Measurements from ENCODE around the gene RRP1B. TPM values are rescaled to one million over a fixed set of nuclear protein-coding genes. Genes with fewer than 3 reads are reported as not detected.

Gene RRP1B
- total and polyA plus RNA-seq, 2 experiments from 2014 or later, result 18.6 to 19.2 TPM

GRCh38 chr21:43643193-43643592 is 16.2 kb upstream of the RRP1B start:
- H2AFZ ChIP-seq, result no peak overlapping the region
- no peak overlapping the region for H3K27ac ChIP-seq
- no peaks in the 10 kb centered on the region for H3K27me3 ChIP-seq
- no peak overlapping the region for H3K4me2 ChIP-seq
- WGBS (ENCODE audit: low lambda C conversion rate, missing lambda C conversion rate), result 77% methylated on average over 4 of the region's 4 CpGs
- no peaks in the 10 kb centered on the region for H3K9me2 ChIP-seq (replicated peaks; ENCODE audit: insufficient read depth)
- no peaks in the 10 kb centered on the region for H4K20me1 ChIP-seq (ENCODE audit: insufficient read depth, poor library complexity, severe bottlenecking)
- TF ChIP-seq EZH2phosphoT487 (IDR thresholded peaks at IDR 0.05; ENCODE audit: low read depth, severe bottlenecking, unreplicated experiment), result no peak
- no peak for TF ChIP-seq EZH2 (IDR thresholded peaks at IDR 0.05; ENCODE audit: borderline replicate concordance)
- no peak for TF ChIP-seq CTCF (IDR thresholded peaks at IDR 0.05; ENCODE audit: poor library complexity)
- H3K4me3 ChIP-seq, result no peak overlapping the region
- H3K36me3 ChIP-seq (replicated peaks; ENCODE audit: insufficient read depth, low read depth), result no peaks in the 10 kb centered on the region
- DNase-seq (ENCODE audit: low spot score), result no peak
- H3K4me1 ChIP-seq (ENCODE audit: insufficient read depth), result peaks cover 12% of the 10 kb centered on the region
- H3K79me2 ChIP-seq, result no peaks in the 10 kb centered on the region
- no peaks in the 10 kb centered on the region for H3K9me3 ChIP-seq (ENCODE audit: low read depth)

DNA sequence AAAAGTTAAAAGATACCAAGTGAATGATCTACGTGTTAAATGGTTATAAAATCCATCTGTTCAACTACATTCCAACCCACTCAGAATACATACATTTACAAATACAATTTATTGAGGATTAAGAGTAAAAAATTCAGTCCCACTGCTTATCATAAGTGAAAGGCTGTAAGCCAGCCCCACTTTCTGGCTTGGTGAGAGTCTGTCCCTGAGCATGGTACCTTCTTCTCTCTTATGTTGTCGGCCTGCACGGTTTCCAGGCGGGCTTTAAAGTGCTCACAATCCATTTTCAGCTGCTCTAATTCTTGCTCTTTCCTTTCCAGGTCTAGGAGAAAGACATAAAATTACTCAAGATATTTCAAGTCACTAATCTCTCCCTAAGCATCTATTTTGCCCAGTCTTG is 15.3 kb upstream of the RRP1B start:
- no peaks in the 10 kb centered on the region for H3K9me2 ChIP-seq (replicated peaks; ENCODE audit: insufficient read depth)
- no peaks in the 10 kb centered on the region for H3K27me3 ChIP-seq
- no peaks in the 10 kb centered on the region for H3K36me3 ChIP-seq (replicated peaks; ENCODE audit: insufficient read depth, low read depth)
- H3K4me2 ChIP-seq, result no peak overlapping the region
- TF ChIP-seq CTCF (IDR thresholded peaks at IDR 0.05; ENCODE audit: poor library complexity) (no peak), EZH2phosphoT487 (IDR thresholded peaks at IDR 0.05; ENCODE audit: low read depth, severe bottlenecking, unreplicated experiment) (no peak), EZH2 (IDR thresholded peaks at IDR 0.05; ENCODE audit: borderline replicate concordance) (no peak)
- H3K79me2 ChIP-seq, result no peaks in the 10 kb centered on the region
- H3K4me3 ChIP-seq, result no peak overlapping the region
- DNase-seq (ENCODE audit: low spot score), result no peak
- 85% methylated on average over 4 of the region's 4 CpGs for WGBS (ENCODE audit: low lambda C conversion rate, missing lambda C conversion rate)
- no peak overlapping the region for H2AFZ ChIP-seq
- H3K9me3 ChIP-seq (ENCODE audit: low read depth), result no peaks in the 10 kb centered on the region
- H4K20me1 ChIP-seq (ENCODE audit: insufficient read depth, poor library complexity, severe bottlenecking), result no peaks in the 10 kb centered on the region
- peaks cover 12% of the 10 kb centered on the region for H3K4me1 ChIP-seq (ENCODE audit: insufficient read depth)
- H3K27ac ChIP-seq, result peak overlapping the region; percentile 55

- Histone ChIP-seq H3K9me3 (ENCODE audit: low read depth) (no peaks in the 10 kb centered on the region), H3K4me3 (no peak overlapping the region), H4K20me1 (ENCODE audit: insufficient read depth, poor library complexity, severe bottlenecking) (no peaks in the 10 kb centered on the region), H3K9me2 (replicated peaks; ENCODE audit: insufficient read depth) (no peaks in the 10 kb centered on the region), H3K27me3 (no peaks in the 10 kb centered on the region), H3K4me2 (no peak overlapping the region), H3K79me2 (no peaks in the 10 kb centered on the region), H3K4me1 (ENCODE audit: insufficient read depth) (peaks cover 12% of the 10 kb centered on the region), H3K36me3 (replicated peaks; ENCODE audit: insufficient read depth, low read depth) (no peaks in the 10 kb centered on the region), H2AFZ (no peak overlapping the region), H3K27ac (peak overlapping the region; percentile 55)
- TF ChIP-seq EZH2 (IDR thresholded peaks at IDR 0.05; ENCODE audit: borderline replicate concordance), result no peak
- TF ChIP-seq CTCF (IDR thresholded peaks at IDR 0.05; ENCODE audit: poor library complexity), result no peak
- no peak for TF ChIP-seq EZH2phosphoT487 (IDR thresholded peaks at IDR 0.05; ENCODE audit: low read depth, severe bottlenecking, unreplicated experiment)
- DNase-seq (ENCODE audit: low spot score), result no peak
- 79% methylated on average over 6 of the region's 6 CpGs for WGBS (ENCODE audit: low lambda C conversion rate, missing lambda C conversion rate)
These were observed 14.8 kb upstream of the RRP1B start for GRCh38 chr21:43644609-43645008.
